ENCODE results near the gene CERS6.

DNA sequence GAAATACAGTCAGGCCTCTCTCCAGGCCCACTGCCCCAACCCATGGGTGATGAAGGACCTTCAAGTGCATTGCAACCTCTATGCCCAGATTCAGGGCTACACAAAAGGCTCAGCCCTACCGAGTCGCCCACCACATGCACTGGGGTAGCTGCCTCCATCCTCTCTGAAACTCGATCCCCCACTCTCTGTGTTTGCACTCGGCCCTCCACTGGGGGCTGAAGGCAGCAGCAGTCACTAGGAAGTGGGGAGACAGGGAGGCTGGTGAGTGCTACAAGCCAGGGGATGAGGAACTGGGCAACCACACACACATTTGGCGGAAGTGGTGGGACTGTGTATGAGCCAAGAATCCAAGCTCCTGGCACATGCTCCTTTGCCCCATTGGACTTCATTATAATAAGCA, 94.6 kb downstream of the CERS6 start:
- TF ChIP-seq CTCF (IDR thresholded peaks at IDR 0.05) = no peak
- no peak for TF ChIP-seq POLR2A (IDR thresholded peaks at IDR 0.05)

All from testis (tissue), 2 donors.